Adrenal gland (tissue), 5 donors: Measurements from ENCODE around the gene FOXN1.

Source experiments
- CTCF ChIP-seq, 6 experiments: fragments of 450-650 bp in 4 of 6; fragments of 200-600 bp in 2 of 6; sonication (generic) in 1 of 6; IDR thresholded peaks; 1 replicate in 5 of 6; 2 replicates in 1 of 6; pipeline versions ENCODE4 v1.5.1 to v1.8.0; 2016 to 2021; ENCODE audit warnings: antibody characterized with exemption in 6 of 6, mild to moderate bottlenecking in 2 of 6, moderate library complexity in 1 of 6
- POLR2A ChIP-seq, 2 donors: fragments of 450-650 bp; IDR thresholded peaks; one replicate each; pipeline ENCODE4 v1.6.1; 2017; ENCODE audit warnings: antibody characterized with exemption in 2 of 2, mild to moderate bottlenecking in 2 of 2, moderate library complexity in 1 of 2
- donor health status: DM: no; HTN: no; CAD: no.

- TF ChIP-seq CTCF (IDR thresholded peaks at IDR 0.05) (no peak), POLR2A (IDR thresholded peaks at IDR 0.05) (no peak)
Measured at GRCh38 chr17:28485049-28485448, 21.1 kb upstream of the FOXN1 start.
